SKM-1 (cell line): ENCODE measurements around the gene SEC16A.
"Not testable (repeated sequence)": the region's sequence is repeated elsewhere in the genome, so short reads cannot be mapped to it uniquely, and the experiment has no call there.

Experiments used
- DNase-seq: peaks from one replicate; lab custom pipeline; 2025; ENCODE audit not compliant: unreplicated experiment; lab: John Stamatoyannopoulos, UW

The SEC16A gene

GRCh38 chr9:136425367-136425766, 57.5 kb downstream of the SEC16A start:
- not testable (repeated sequence) for DNase-seq

- DNase-seq, result no peak
Observed at GRCh38 chr9:136424750-136425362, 58.0 kb downstream of the SEC16A start.

- DNase-seq, result no peak
Observed at GRCh38 chr9:136423432-136424146, 59.3 kb downstream of the SEC16A start.

- no peak for DNase-seq
Observed at GRCh38 chr9:136422876-136423275, 60.0 kb downstream of the SEC16A start.

GRCh38 chr9:136421791-136422190, 61.0 kb downstream of the SEC16A start:
- no peak for DNase-seq

- no peak for DNase-seq
Observed at GRCh38 chr9:136419092-136419420, 63.8 kb downstream of the SEC16A start.

GRCh38 chr9:136418182-136419091, 64.4 kb downstream of the SEC16A start:
- DNase-seq, result no peak

GRCh38 chr9:136416914-136417313, 65.9 kb downstream of the SEC16A start:
- DNase-seq, result no peak

- no peak for DNase-seq
Observed at GRCh38 chr9:136416427-136416826, 66.4 kb downstream of the SEC16A start.

- no peak for DNase-seq
Observed at GRCh38 chr9:136412962-136413361, 69.9 kb downstream of the SEC16A start.

GRCh38 chr9:136411378-136411777, 71.5 kb downstream of the SEC16A start:
- no peak for DNase-seq

- DNase-seq, result peak; percentile 79
Observed at GRCh38 chr9:136410500-136411287, 72.1 kb downstream of the SEC16A start, which contains the start of the genes ENTR1 and PMPCA. Gene ENTR1 (minus strand): TSS chr9:136410614. CDS start chr9:136410397, 217 bp downstream. Gene PMPCA (plus strand): TSS chr9:136410658. CDS start chr9:136410669, 11 bp downstream.

- DNase-seq, result no peak
Observed at GRCh38 chr9:136409557-136410455, 73.0 kb downstream of the SEC16A start.

- DNase-seq, result no peak
Observed at GRCh38 chr9:136407911-136408310, 74.9 kb downstream of the SEC16A start.

- not testable (repeated sequence) for DNase-seq
Observed at GRCh38 chr9:136407061-136407460, 75.8 kb downstream of the SEC16A start.

GRCh38 chr9:136405904-136406303, 76.9 kb downstream of the SEC16A start:
- not testable (repeated sequence) for DNase-seq

GRCh38 chr9:136405481-136405880, 77.4 kb downstream of the SEC16A start:
- no peak for DNase-seq

- DNase-seq, result no peak
Observed at GRCh38 chr9:136404801-136405136, 78.1 kb downstream of the SEC16A start.

GRCh38 chr9:136403915-136404800, 78.7 kb downstream of the SEC16A start:
- DNase-seq, result no peak
